GM12873 (cell line): ENCODE measurements around the gene RETREG1.

Source experiments
- CTCF ChIP-seq: IDR thresholded peaks from 2 replicates; pipeline ENCODE4 v1.5.1; 2012; ENCODE audit warnings: low read depth, mild to moderate bottlenecking, moderate library complexity, low read length, control low read depth; ENCODE audit not compliant: insufficient read depth; ENCODE audit errors: missing control alignments

The RETREG1 gene

DNA sequence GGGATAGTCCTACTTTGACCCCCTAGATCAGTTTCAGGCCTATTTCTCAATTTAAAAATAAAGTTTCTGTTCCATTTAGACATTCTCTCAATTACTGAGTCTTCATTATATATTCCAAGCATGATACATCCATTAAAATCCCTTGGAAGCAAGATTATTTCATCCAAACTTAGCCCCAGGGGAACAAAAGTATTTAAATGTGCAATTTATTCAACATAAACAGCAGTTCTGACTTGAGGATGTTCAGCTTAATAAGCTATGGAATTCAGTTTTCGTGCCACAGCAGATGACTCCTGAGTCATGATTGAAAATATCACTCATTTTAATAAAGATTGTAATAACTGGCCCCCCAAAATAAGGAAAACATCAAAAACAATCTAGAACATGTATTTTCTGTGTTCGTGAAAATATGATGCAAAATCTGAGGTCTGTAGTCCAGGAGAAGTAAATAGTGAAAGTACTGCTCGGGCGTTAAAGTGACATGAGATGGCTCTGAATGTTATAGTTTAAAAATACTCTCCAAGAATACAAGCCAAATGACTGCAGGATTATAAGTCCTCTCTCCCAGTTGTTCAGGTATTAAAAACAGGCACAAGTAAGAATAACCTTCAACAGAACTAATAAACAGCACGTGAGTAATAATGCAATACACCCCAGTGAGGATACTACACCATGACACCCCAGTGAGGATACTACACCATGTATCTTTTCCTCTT lies 67.1 kb downstream of the RETREG1 start:
- TF ChIP-seq CTCF = no peak

- no peak for TF ChIP-seq CTCF
Measured at GRCh38 chr5:16548812-16549211, 68.0 kb downstream of the RETREG1 start.

DNA sequence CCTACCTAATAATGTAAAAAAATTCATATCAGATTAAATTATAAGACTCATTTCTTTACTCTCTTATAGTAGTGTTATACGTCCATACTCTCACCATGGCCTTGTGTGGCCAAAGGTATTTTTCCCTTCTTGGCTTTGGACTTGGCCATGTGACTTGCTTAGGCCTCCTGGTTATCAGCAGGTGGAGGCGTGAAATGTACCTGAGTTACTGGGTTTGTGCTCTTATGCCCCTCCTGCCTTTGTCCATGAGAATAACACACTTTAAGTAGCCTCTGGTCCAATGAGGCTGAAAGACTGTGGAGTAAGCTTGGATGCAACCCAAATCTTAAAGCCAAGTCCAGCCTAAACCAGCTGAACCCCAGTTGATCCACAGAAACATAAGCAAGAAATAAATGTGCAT lies 68.7 kb downstream of the RETREG1 start:
- TF ChIP-seq CTCF = no peak

- TF ChIP-seq CTCF = no peak
Measured at GRCh38 chr5:16547200-16547842, 69.5 kb downstream of the RETREG1 start.

GRCh38 chr5:16546732-16547131 lies 70.1 kb downstream of the RETREG1 start:
- TF ChIP-seq CTCF = no peak

DNA sequence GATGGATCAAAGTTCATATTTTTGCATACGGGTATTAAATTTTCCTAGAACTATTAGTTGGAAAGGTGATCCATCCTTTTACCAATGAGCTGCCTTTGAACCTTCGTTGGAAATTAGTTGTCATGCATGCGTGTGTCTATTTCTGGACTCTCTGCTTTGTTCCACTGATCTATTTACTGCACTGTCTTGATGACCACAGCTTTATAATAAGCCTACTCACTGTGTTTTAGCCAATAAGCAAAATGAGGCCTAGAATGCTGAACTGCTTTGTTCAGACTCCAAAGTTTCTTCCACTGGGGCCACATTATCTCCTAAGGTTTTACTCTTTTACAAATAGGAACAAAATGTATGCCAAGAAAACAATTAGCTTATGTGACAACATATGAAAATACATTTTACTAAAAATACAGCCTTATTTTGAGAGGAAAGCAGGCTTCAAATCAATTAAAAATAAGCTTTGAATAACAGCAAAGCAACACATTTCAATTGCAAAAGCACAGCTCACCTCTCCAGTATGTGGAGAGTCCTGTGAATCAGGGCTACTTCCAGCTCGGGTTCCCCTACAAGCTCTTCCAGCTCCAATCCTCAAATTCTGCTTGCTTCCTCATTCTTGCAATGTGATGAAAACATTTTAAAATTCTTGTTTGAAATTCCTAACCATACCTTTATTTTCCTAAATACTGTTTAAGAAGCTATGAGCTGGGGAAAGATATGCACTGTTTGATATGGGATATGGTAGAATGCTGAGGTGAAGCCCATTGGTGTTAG lies 72.0 kb downstream of the RETREG1 start:
- TF ChIP-seq CTCF = no peak

DNA sequence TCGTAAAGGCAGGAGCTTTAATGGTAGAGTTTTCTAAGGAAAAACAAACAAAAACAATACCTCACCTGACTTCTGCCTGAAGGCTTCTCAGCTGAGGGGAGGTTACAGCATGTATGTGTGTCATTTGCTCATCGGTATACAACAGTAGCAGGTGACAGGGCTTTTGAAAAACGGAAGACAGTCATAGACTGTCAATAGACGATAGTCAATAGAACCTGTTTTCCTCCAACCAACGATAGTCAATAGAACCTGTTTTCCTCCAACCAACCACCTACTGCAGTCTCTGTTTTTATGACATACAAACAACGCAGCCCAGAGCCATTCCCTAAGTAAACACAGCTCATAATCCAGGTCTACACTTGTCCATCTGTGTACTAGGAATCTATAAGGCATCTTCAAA lies 74.6 kb downstream of the RETREG1 start:
- TF ChIP-seq CTCF = no peak
